Osteocyte (in vitro differentiated cells): Measurements from ENCODE around the gene KPNA2. TPM values are rescaled to one million over a fixed set of nuclear protein-coding genes. Genes with fewer than 3 reads are reported as not detected.

Experiments
- DNase-seq: peaks from one replicate; pipeline ENCODE4 v3.0.0; 2021; ENCODE audit warnings: mixed read lengths; ENCODE audit not compliant: unreplicated experiment; ENCODE audit errors: extremely low spot score
- H3K27ac Mint-ChIP-seq: one replicate; pipeline ENCODE4 v1.8.0; 2021; ENCODE audit warnings: mild to moderate bottlenecking, mixed read lengths; ENCODE audit not compliant: unreplicated experiment
- H3K27me3 Mint-ChIP-seq: one replicate; pipeline ENCODE4 v1.8.0; 2021; ENCODE audit warnings: mixed read lengths; ENCODE audit not compliant: unreplicated experiment
- H3K36me3 Mint-ChIP-seq: one replicate; pipeline ENCODE4 v1.8.0; 2021; ENCODE audit warnings: mixed read lengths; ENCODE audit not compliant: unreplicated experiment
- H3K4me1 Mint-ChIP-seq: one replicate; pipeline ENCODE4 v1.8.0; 2021; ENCODE audit warnings: mixed read lengths; ENCODE audit not compliant: unreplicated experiment
- H3K4me3 Mint-ChIP-seq: one replicate; pipeline ENCODE4 v1.8.0; 2021; ENCODE audit warnings: mild to moderate bottlenecking, moderate library complexity, mixed read lengths; ENCODE audit not compliant: unreplicated experiment
- H3K9me3 Mint-ChIP-seq: one replicate; pipeline ENCODE4 v1.8.0; 2021; ENCODE audit warnings: mixed read lengths; ENCODE audit not compliant: unreplicated experiment
- CTCF ChIP-seq: fragments of 200-600 bp; sonication (generic); IDR thresholded peaks from 2 replicates; pipeline ENCODE4 v1.5.0; 2021; ENCODE audit warnings: antibody characterized with exemption, mild to moderate bottlenecking, moderate library complexity
- total RNA-seq: library from RNA; stranded (reverse); gene quantifications from 2 replicates; pipeline ENCODE4 v1.2.1, GENCODE V29; 2021

KPNA2 gene
- total RNA-seq, 1 donor from 2014 or later, result 95.0 TPM

GRCh38 chr17:67999291-67999911 lies 36.1 kb upstream of the KPNA2 start:
- no peak for DNase-seq
- Mint-ChIP-seq H3K4me3 (no peak overlapping the region), H3K27ac (no peak overlapping the region), H3K4me1 (peaks cover 23% of the 10 kb centered on the region), H3K36me3 (no peaks in the 10 kb centered on the region), H3K9me3 (no peaks in the 10 kb centered on the region), H3K27me3 (no peaks in the 10 kb centered on the region)
- no peak for TF ChIP-seq CTCF

- DNase-seq, result no peak
- H3K36me3 Mint-ChIP-seq, result no peaks in the 10 kb centered on the region
- H3K9me3 Mint-ChIP-seq, result no peaks in the 10 kb centered on the region
- H3K4me1 Mint-ChIP-seq, result no peaks in the 10 kb centered on the region
- no peak overlapping the region for H3K4me3 Mint-ChIP-seq
- H3K27ac Mint-ChIP-seq, result no peak overlapping the region
- no peak for TF ChIP-seq CTCF
- no peaks in the 10 kb centered on the region for H3K27me3 Mint-ChIP-seq
Measured at GRCh38 chr17:68004201-68004600, 31.3 kb upstream of the KPNA2 start.

- no peak overlapping the region for H3K4me3 Mint-ChIP-seq
- H3K36me3 Mint-ChIP-seq, result no peaks in the 10 kb centered on the region
- no peak overlapping the region for H3K27ac Mint-ChIP-seq
- H3K4me1 Mint-ChIP-seq, result no peaks in the 10 kb centered on the region
- TF ChIP-seq CTCF, result no peak
- no peaks in the 10 kb centered on the region for H3K9me3 Mint-ChIP-seq
- no peaks in the 10 kb centered on the region for H3K27me3 Mint-ChIP-seq
- no peak for DNase-seq
Measured at GRCh38 chr17:68006797-68007196, 28.7 kb upstream of the KPNA2 start.

GRCh38 chr17:68011199-68011665 lies 24.3 kb upstream of the KPNA2 start:
- Mint-ChIP-seq H3K4me3 (no peak overlapping the region), H3K27ac (no peak overlapping the region), H3K9me3 (no peaks in the 10 kb centered on the region), H3K4me1 (no peaks in the 10 kb centered on the region), H3K36me3 (no peaks in the 10 kb centered on the region), H3K27me3 (peaks cover 4% of the 10 kb centered on the region)
- peak; percentile 62 for TF ChIP-seq CTCF
- no peak for DNase-seq

- peaks cover 4% of the 10 kb centered on the region for H3K27me3 Mint-ChIP-seq
- no peaks in the 10 kb centered on the region for H3K9me3 Mint-ChIP-seq
- no peaks in the 10 kb centered on the region for H3K4me1 Mint-ChIP-seq
- DNase-seq, result no peak
- no peaks in the 10 kb centered on the region for H3K36me3 Mint-ChIP-seq
- no peak overlapping the region for H3K27ac Mint-ChIP-seq
- no peak for TF ChIP-seq CTCF
- H3K4me3 Mint-ChIP-seq, result no peak overlapping the region
Measured at GRCh38 chr17:68013385-68013784, 22.1 kb upstream of the KPNA2 start.
